B cell (primary cell): Measurements from ENCODE around the gene MATN1. TPM values are rescaled to one million over a fixed set of nuclear protein-coding genes. Genes with fewer than 3 reads are reported as not detected.

Source experiments
- ATAC-seq: fragments of 200-7000 bp; cut with Tn5 transposase; one replicate; pipeline ENCODE4 v1.10.0; 2021; ENCODE audit warnings: low read depth, mild to moderate bottlenecking, moderate number of reproducible peaks, moderate library complexity
- CTCF ChIA-PET: fragments of 350-600 bp; sonication (Branson Sonifier 250); formaldehyde crosslinking; loops from one replicate; lab custom pipeline; 2021; ENCODE audit warnings: antibody characterized with exemption, inconsistent platforms; lab: Charles Lee
- POLR2A ChIA-PET: fragments of 350-600 bp; sonication (Branson Sonifier 250); formaldehyde crosslinking; loops from one replicate; lab custom pipeline; 2021; ENCODE audit warnings: antibody characterized with exemption; lab: Charles Lee
- DNase-seq: peaks from one replicate; pipeline ENCODE4 v3.0.0; 2013
- H2AFZ ChIP-seq: 2 replicates; pipeline ENCODE4 v1.6.1; 2012; ENCODE audit warnings: mild to moderate bottlenecking, low read depth, low read length; ENCODE audit not compliant: insufficient read depth, poor library complexity, severe bottlenecking
- H3K27ac ChIP-seq, 2 donors: 1 replicate in 1 of 2; 2 replicates in 1 of 2; pipeline ENCODE4 v1.5.1; 2012 to 2013; ENCODE audit warnings: low read length in 2 of 2, mild to moderate bottlenecking in 2 of 2, moderate library complexity in 1 of 2
- H3K27me3 ChIP-seq, 4 experiments: fragments of 200-600 bp in 1 of 4; sonication (generic) in 1 of 4; replicated peaks in 1 of 4; 1 replicate in 2 of 4; 2 replicates in 2 of 4; pipeline versions ENCODE4 v1.6.1 to v1.7.0; 2013 to 2016; ENCODE audit warnings: low read length in 3 of 4, mild to moderate bottlenecking in 2 of 4, mixed read lengths in 1 of 4, moderate library complexity in 1 of 4; ENCODE audit not compliant: insufficient read depth in 4 of 4, control insufficient read depth in 3 of 4; ENCODE audit errors: control extremely low read depth in 1 of 4
- H3K36me3 ChIP-seq, 2 experiments: replicated peaks in 1 of 2; 1 replicate in 1 of 2; 2 replicates in 1 of 2; pipeline versions ENCODE4 v1.6.1 to v1.7.1; 2013; ENCODE audit warnings: low read length in 1 of 2; ENCODE audit not compliant: insufficient read depth in 2 of 2, control insufficient read depth in 1 of 2; ENCODE audit errors: control extremely low read depth in 1 of 2, extremely low read depth in 1 of 2
- H3K4me1 ChIP-seq, 2 donors: fragments of 200-600 bp in 1 of 2; sonication (generic) in 1 of 2; 1 replicate in 1 of 2; 2 replicates in 1 of 2; pipeline versions ENCODE4 v1.5.1 to v1.6.1; 2013 to 2017; ENCODE audit warnings: low read length in 2 of 2; ENCODE audit not compliant: control insufficient read depth in 2 of 2, insufficient read depth in 2 of 2
- H3K4me2 ChIP-seq: replicated peaks from 2 replicates; pipeline ENCODE3; 2012; ENCODE audit warnings: mild to moderate bottlenecking, low read depth, low read length; ENCODE audit not compliant: poor library complexity, severe bottlenecking
- H3K4me3 ChIP-seq, 5 experiments: fragments of 200-600 bp in 1 of 5; sonication (generic) in 1 of 5; 1 replicate in 3 of 5; 2 replicates in 2 of 5; pipeline versions ENCODE4 v1.5.1 to v1.7.0; 2011 to 2016; ENCODE audit warnings: low read length in 4 of 5, mild to moderate bottlenecking in 4 of 5, low read depth in 2 of 5, control low read depth in 1 of 5, moderate library complexity in 1 of 5; ENCODE audit not compliant: insufficient read depth in 1 of 5; ENCODE audit errors: control extremely low read depth in 1 of 5, extremely low read depth in 1 of 5
- H3K79me2 ChIP-seq: fragments of 200-600 bp; sonication (generic); one replicate; pipeline ENCODE4 v1.6.0; 2016; ENCODE audit warnings: low read length; ENCODE audit not compliant: control insufficient read depth, insufficient read depth
- H3K9ac ChIP-seq: fragments of 200-600 bp; sonication (generic); 2 replicates; pipeline ENCODE4 v1.6.1; 2017; ENCODE audit warnings: mild to moderate bottlenecking, low read length, moderate library complexity
- H3K9me3 ChIP-seq, 3 donors: one replicate each; pipeline versions ENCODE4 v1.6.1 to v1.7.1; 2013; ENCODE audit warnings: low read length in 2 of 3; ENCODE audit not compliant: control insufficient read depth in 2 of 3, insufficient read depth in 1 of 3; ENCODE audit errors: control extremely low read depth in 1 of 3
- H4K20me1 ChIP-seq: 2 replicates; pipeline ENCODE4 v1.6.0; 2012; ENCODE audit warnings: mild to moderate bottlenecking, low read length; ENCODE audit not compliant: insufficient read depth, control insufficient read depth, poor library complexity, severe bottlenecking
- H3K27ac Mint-ChIP-seq: one replicate; pipeline ENCODE4 v1.8.0; 2021; ENCODE audit warnings: mixed read lengths
- H3K27me3 Mint-ChIP-seq: one replicate; pipeline ENCODE4 v1.8.0; 2021; ENCODE audit warnings: mixed read lengths
- H3K4me1 Mint-ChIP-seq: one replicate; pipeline ENCODE4 v1.8.0; 2021; ENCODE audit warnings: mixed read lengths
- H3K4me3 Mint-ChIP-seq: one replicate; pipeline ENCODE4 v1.8.0; 2021; ENCODE audit warnings: mixed read lengths
- H3K9me3 Mint-ChIP-seq: one replicate; pipeline ENCODE4 v1.8.0; 2022; ENCODE audit warnings: mixed read lengths; ENCODE audit not compliant: insufficient read depth
- EZH2 ChIP-seq: IDR thresholded peaks from 2 replicates; pipeline ENCODE4 v1.6.1; 2012; ENCODE audit warnings: borderline replicate concordance, low read depth, mild to moderate bottlenecking, moderate library complexity, low read length; ENCODE audit not compliant: insufficient read depth, poor library complexity, severe bottlenecking
- WGBS: methylation state at CpG from one replicate; pipeline ENCODE4 v1.1.5; 2013; ENCODE audit warnings: missing lambda C conversion rate; ENCODE audit not compliant: insufficient coverage; 5-methylcytosine and 5-hydroxymethylcytosine counted together
- intact Hi-C: fragments of 100-400 bp; cut with micrococcal nuclease; formaldehyde crosslinking; loops from one replicate; pipeline ENCODE4 v1.10.0; 2022
- polyA plus RNA-seq: library from polyadenylated mRNA; depleted of rRNA; stranded (reverse); fragments of >200 nt; gene quantifications from 2 replicates; pipeline ENCODE4 v1.2.3, GENCODE V29; 2012
- total RNA-seq, 2 donors: library from RNA; stranded (reverse); fragments of 120-200 nt in 1 of 2; gene quantifications; 1 replicate in 1 of 2; 2 replicates in 1 of 2; pipeline versions ENCODE4 v1.2.3 to v1.2.4, GENCODE V29; 2013 to 2022
- TF ChIP-seq, protein P1 (sequence below): fragments of 200-600 bp; IDR thresholded peaks from one replicate; pipeline ENCODE4 v1.8.0; 2022; ENCODE audit warnings: antibody characterized with exemption, mild to moderate bottlenecking

The MATN1 gene
- total and polyA plus RNA-seq, 2 donors (not counting 1 experiment from before 2014, with no cell fraction given) = 2.5 to 3.2 TPM

DNA sequence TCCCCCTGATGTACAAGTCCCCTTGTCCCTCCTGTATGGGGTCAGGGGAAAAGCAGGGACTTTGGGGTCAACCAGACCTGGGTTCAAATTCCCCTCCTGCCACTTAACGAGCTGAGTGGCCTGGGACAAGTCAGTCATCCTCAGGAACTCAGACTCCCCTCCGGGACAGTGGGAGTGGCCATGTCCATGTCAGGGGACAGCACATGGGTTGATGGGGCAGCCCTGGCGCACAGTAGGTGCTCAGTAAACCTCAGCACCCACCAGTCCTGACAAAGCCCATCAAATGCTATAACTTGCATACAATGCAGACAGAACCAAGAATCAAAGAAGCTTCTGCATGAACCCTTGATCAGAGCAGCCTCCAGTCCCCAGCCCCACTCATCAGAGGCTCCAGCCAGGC is 30.0 kb downstream of the MATN1 start:
- H3K9me3 ChIP-seq = peaks cover 0 to 5% (median 0%) of the 10 kb centered on the region in 3 donors
- ChIA-PET CTCF (no interaction called here), POLR2A (no interaction called here)
- Mint-ChIP-seq H3K27me3 (peaks cover 28% of the 10 kb centered on the region), H3K9me3 (no peaks in the 10 kb centered on the region), H3K4me1 (no peaks in the 10 kb centered on the region), H3K4me3 (no peak overlapping the region), H3K27ac (no peak overlapping the region)
- no peak for DNase-seq
- ATAC-seq = no peak
- no peaks in the 10 kb centered on the region for H3K79me2 ChIP-seq
- H3K27me3 ChIP-seq = peaks cover 0 to 15% (median 1%) of the 10 kb centered on the region in 4 experiments
- TF ChIP-seq, protein P1, sequence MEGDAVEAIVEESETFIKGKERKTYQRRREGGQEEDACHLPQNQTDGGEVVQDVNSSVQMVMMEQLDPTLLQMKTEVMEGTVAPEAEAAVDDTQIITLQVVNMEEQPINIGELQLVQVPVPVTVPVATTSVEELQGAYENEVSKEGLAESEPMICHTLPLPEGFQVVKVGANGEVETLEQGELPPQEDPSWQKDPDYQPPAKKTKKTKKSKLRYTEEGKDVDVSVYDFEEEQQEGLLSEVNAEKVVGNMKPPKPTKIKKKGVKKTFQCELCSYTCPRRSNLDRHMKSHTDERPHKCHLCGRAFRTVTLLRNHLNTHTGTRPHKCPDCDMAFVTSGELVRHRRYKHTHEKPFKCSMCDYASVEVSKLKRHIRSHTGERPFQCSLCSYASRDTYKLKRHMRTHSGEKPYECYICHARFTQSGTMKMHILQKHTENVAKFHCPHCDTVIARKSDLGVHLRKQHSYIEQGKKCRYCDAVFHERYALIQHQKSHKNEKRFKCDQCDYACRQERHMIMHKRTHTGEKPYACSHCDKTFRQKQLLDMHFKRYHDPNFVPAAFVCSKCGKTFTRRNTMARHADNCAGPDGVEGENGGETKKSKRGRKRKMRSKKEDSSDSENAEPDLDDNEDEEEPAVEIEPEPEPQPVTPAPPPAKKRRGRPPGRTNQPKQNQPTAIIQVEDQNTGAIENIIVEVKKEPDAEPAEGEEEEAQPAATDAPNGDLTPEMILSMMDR = no peak
- 82% methylated on average over 3 of the region's 3 CpGs for WGBS
- H3K36me3 ChIP-seq = no peaks in the 10 kb centered on the region
- intact Hi-C loops = no loop called here
- no peak overlapping the region for H2AFZ ChIP-seq
- no peak overlapping the region for H3K4me2 ChIP-seq
- H3K9ac ChIP-seq = no peak overlapping the region
- no peaks in the 10 kb centered on the region for H4K20me1 ChIP-seq
- no peaks in the 10 kb centered on the region for H3K4me1 ChIP-seq
- no peak overlapping the region for H3K4me3 ChIP-seq
- no peak overlapping the region for H3K27ac ChIP-seq

DNA sequence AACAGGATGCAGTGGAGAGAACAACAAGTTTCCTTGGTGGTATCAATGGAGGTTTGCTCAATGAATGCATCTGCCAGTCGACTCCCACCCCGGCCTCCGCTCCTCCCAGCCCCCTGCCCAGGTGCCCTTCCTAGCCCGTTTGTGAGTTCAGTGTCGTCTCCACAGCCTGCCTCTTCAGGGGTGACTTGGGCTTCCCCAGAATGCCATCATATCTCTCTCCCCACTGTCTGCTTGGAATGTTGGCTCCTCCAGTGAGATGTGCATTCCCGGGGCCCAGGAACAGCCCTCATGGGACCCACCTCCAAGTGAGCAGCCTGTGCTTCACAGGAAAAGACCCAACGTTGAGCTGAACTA is 30.5 kb downstream of the MATN1 start:
- Histone ChIP-seq H3K27me3 (peaks cover 0 to 16% (median 1%) of the 10 kb centered on the region in 4 experiments), H3K4me1 (no peaks in the 10 kb centered on the region), H3K4me2 (no peak overlapping the region), H3K9ac (no peak overlapping the region), H4K20me1 (no peaks in the 10 kb centered on the region), H3K27ac (no peak overlapping the region), H2AFZ (no peak overlapping the region), H3K36me3 (no peaks in the 10 kb centered on the region), H3K4me3 (no peak overlapping the region), H3K9me3 (peaks cover 0 to 5% (median 0%) of the 10 kb centered on the region in 3 donors), H3K79me2 (no peaks in the 10 kb centered on the region)
- Mint-ChIP-seq H3K9me3 (no peaks in the 10 kb centered on the region), H3K27me3 (peaks cover 28% of the 10 kb centered on the region), H3K4me3 (no peak overlapping the region), H3K4me1 (no peaks in the 10 kb centered on the region), H3K27ac (no peak overlapping the region)
- intact Hi-C loops = no loop called here
- ATAC-seq (no peak), DNase-seq (no peak)
- 89% methylated on average over 6 of the region's 7 CpGs for WGBS
- POLR2A ChIA-PET = no interaction called here
- TF ChIP-seq, protein P1 = no peak
- no peak for TF ChIP-seq EZH2
- CTCF ChIA-PET = no interaction called here
